ENCODE measurements around the gene STRADA. TPM values are rescaled to one million over a fixed set of nuclear protein-coding genes. Genes with fewer than 3 reads are reported as not detected.

The STRADA gene
- total and polyA plus RNA-seq, 2 donors (not counting 3 experiments of a cell fraction or from before 2014, with no cell fraction given) = 47.0 to 53.6 TPM

DNA sequence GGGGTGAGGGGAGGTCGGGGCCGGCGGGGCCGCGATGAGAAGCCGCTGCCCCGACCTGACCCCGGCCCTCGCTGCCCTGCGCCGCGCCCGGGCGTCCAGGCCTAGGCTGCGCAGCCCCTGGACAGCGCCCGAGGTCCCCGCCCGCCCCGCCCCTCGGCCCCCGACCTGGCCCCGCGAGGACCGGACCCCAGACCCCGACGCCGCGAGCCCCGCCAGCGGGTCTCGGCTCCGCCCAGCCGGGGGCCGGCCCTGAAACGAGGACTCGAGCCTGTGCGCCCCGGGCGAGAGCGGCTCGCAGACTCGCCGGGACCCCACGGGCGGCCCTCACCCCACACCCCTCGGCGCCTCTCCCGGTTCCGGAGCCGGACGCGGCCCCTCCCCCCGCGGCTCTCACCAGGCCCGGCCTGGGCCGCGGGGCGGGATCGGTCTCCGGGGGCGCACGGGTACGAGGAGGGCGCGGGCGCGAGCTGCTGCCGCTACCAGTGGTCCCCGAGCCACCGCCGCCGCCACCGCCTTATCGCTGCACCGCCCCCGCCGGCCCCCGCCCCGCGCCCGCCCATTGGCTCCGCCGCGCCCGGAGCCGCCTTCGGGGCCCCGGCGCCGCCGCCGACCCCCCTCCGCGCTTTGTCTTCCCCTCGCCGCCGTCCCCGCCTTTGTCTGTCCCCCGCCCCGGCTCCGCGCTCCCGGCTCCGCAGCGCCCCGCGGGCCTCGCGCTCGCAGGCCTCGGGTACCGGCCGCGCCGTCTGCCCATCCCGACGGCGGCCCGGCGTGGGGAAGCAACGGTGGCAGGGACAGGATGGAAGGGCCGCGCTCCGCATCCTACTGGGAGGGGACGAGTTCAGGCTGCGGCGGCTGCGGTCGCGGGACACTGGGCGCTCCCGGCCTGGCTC is 41.7 kb downstream of the STRADA start, which contains the start of gene LIMD2:
TSS of gene LIMD2 (minus strand) at position 488 of the 890 bp plus-strand sequence. CDS start 827 bp downstream, outside the sequence.
- no peaks in the 10 kb centered on the region for H3K9me3 ChIP-seq (replicated peaks; ENCODE audit: control insufficient read depth, insufficient read depth, low read length)
- H3K27ac ChIP-seq (ENCODE audit: insufficient read depth, low read depth, low read length) = peak within 1 kb of the TSS; percentile 77
- peaks cover 20% of the 10 kb centered on the region for H3K4me1 ChIP-seq (ENCODE audit: control insufficient read depth, extremely low read depth, insufficient read depth, low read length)
- H3K9me1 ChIP-seq (replicated peaks; ENCODE audit: control insufficient read depth, extremely low read depth, insufficient read depth, low read length) = no peaks in the 10 kb centered on the region
- peak within 1 kb of the TSS; percentile 69 for H3K9ac ChIP-seq (replicated peaks; ENCODE audit: extremely low read depth, insufficient read depth, low read length)
- CTCF ChIA-PET = interaction anchor here (2.6 kb wide), 1 partner anchor 24 kb away, joined by 12 read pairs; no protein-coding TSS in a partner anchor
- DNase-seq (ENCODE audit: low read depth, low spot score) (peak; percentile 54), FAIRE-seq (no peak)
- peak within 1 kb of the TSS; percentile 48 for H3K4me2 ChIP-seq (ENCODE audit: insufficient read depth, low read length)
- BruUV-seq (replicated peaks) = no TSS peak
- H3K27me3 ChIP-seq (ENCODE audit: control insufficient read depth in 2 of 2, insufficient read depth in 2 of 2, low read length in 2 of 2) = no peaks in the 10 kb centered on the region
- dilution Hi-C loops (cut with MboI; ENCODE audit: extremely low pct_ligation_motif_present, low sequenced_read_pairs) = no loop called here
- H4K20me1 ChIP-seq (replicated peaks; ENCODE audit: control insufficient read depth, extremely low read depth, insufficient read depth, low read length) = no peaks in the 10 kb centered on the region
- POLR2A ChIA-PET = no interaction called here
- peak within 1 kb of the TSS; percentile 71 for H2AFZ ChIP-seq (ENCODE audit: low read depth, low read length)
- TF ChIP-seq GATA2 (IDR thresholded peaks at IDR 0.05; ENCODE audit: insufficient read depth, insufficient read length, low read depth, low read length) (no peak), POLR2AphosphoS5 (IDR thresholded peaks at IDR 0.05; ENCODE audit: insufficient read depth, low read depth, low read length) (peak; percentile 57), CTCF (IDR thresholded peaks at IDR 0.05; ENCODE audit: extremely low read depth in 1 of 2, insufficient read depth in 1 of 2, low read depth in 1 of 2, low read length in 2 of 2) (no peak), POLR2A (IDR thresholded peaks at IDR 0.05; ENCODE audit: low read depth, low read length) (peak; percentile 41)
- H3K4me3 ChIP-seq (replicated peaks in 1 of 3; ENCODE audit: insufficient read depth in 1 of 3, low read depth in 1 of 3, low read length in 3 of 3) = peak within 1 kb of the TSS; percentile 27 to 61 (median 42)
- H3K79me2 ChIP-seq (ENCODE audit: control insufficient read depth, insufficient read depth, low read length) = peaks cover 9% of the 10 kb centered on the region
- intact Hi-C loops (cut with micrococcal nuclease) = loop anchor here (1.0 to 2.0 kb wide), 2 partner anchors 41 to 135 kb away; partner anchors contain the start of gene STRADA
- peaks cover 0 to 11% of the 10 kb centered on the region in 2 experiments for H3K36me3 ChIP-seq (ENCODE audit: control insufficient read depth in 2 of 2, extremely low read depth in 1 of 2, insufficient read depth in 2 of 2, low read length in 2 of 2)

All from endothelial cell of umbilical vein (primary cell).